ENCODE data around the gene TAOK1.
"Not testable (repeated sequence)": the region's sequence is repeated elsewhere in the genome, so short reads cannot be mapped to it uniquely, and the experiment has no call there.

Gene TAOK1

GRCh38 chr17:29445844-29446243 is 55.7 kb downstream of the TAOK1 start:
- DNase-seq (ENCODE audit: low spot score), result no peak

DNA sequence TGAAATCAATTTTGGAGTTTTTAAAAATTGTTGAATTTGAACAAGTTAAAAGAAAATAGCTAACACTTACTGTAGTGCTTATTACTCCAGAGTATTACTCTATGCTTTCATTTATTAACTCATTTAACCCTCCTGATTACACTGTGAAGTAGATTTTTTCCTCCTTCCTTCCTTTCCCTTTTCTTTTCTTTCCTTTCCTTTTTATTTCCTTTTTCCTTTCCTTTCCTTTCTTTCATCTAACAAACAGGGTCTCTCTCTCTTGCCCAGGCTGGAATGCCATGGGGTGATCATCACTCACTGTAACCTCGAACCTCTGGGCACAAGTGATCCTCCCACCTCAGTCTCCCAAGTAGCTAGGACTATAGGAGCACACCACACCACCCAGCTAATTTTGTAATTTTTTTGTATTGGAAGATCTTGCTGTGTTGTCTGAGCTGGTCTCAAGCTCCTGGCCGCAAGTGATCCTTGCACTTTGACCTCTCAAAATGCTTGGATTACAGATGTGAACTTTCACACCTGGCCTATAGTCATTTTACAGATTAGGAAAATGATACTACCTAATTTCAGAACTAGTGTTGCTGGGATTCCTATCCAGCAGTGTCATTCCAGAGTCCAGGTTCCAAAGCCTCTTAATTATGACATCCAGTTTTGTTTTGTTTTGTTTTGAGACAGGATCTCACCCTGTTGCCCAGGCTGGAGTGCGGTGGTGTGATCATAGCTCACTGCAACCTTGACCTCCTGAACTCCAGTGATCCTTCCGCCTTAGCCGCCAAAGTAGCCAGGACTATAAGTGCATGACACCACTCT is 59.9 kb downstream of the TAOK1 start:
- DNase-seq (ENCODE audit: low spot score), result no peak

DNA sequence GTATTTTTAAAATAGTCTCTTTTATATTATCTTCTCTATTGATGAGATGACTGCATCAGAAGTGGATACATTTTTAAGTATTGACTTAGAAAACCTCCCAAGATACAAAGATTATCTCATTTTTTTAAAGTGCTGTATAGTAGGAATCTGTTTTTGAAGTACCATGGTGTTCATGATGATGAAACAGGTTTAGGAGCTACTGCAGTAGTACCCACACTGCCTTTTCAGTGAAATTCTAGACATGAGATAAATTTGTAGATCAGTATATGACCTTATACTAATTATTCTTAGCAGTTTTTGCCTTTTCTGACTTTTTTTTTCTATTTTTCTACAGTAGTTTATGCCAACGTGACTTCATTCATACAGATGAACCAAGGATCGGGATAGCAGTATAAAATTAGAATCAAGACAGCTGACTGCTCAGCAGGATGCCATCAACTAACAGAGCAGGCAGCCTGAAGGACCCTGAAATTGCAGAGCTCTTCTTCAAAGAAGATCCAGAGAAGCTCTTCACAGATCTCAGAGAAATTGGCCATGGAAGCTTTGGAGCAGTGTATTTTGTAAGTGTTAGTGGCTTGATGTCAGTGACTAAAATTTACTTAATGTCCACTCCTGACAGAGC is 61.1 kb downstream of the TAOK1 start:
- no peak for DNase-seq (ENCODE audit: low spot score)

DNA sequence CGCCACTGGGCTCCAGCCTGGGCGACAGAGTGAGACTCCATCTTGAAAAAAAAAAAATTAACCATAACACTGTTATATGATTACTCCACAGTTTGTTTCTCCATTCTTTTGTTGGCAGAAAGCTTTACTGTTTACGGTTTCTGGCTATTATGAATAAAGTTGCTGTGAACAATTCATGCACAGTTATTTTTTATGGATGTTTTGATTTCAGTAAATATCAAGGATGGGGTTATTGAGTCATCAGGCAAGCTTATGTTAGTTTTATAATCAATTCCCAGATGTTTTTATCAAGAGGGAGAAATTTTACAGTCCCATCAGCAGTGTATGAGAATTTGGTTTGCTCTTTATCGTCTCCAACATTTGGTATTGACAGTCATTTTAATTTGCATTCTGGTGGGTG is 67.9 kb downstream of the TAOK1 start:
- DNase-seq (ENCODE audit: low spot score), result no peak

- no peak for DNase-seq (ENCODE audit: low spot score)
These were observed 71.5 kb downstream of the TAOK1 start for GRCh38 chr17:29461483-29462206.

GRCh38 chr17:29469276-29469675 is 79.1 kb downstream of the TAOK1 start:
- DNase-seq (ENCODE audit: low spot score), result no peak

DNA sequence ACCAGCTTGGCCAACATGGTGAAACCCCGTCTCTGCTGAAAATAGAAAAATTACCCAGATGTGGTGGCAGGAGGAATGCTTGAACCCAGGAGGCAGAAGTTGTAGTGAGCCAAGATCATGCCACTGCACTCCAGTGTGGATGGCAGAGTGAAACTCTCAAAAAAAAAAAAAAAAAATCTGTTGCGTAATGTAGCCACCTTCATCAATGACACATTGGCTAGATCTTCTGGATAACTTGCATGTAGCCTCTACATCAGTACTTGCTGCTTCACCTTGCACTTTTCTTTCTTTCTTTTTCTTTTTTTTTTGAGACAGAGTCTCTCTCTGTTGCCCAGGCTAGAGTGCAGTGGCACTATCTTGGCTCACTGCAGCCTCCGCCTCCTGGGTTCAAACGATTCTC is 83.3 kb downstream of the TAOK1 start:
- not testable (repeated sequence) for DNase-seq (ENCODE audit: low spot score)

DNA sequence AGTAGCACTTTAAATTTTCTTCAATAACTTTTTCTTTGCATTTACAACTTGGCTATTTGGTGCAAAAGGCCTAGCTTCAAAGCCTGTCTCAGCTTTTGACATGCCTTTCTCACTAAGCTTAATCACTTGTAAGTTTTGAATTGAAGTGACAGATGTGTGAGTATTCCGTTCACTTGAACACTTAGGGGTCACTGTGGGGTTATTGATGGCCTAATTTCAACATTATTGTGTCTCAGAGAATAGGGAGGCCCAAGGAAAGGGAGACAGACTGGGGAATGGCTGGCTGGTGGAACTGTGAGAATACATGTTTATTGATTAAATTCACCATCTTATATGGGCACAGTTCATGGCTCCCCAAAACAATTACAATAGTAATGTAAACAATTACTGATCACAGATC is 84.1 kb downstream of the TAOK1 start:
- no peak for DNase-seq (ENCODE audit: low spot score)

GRCh38 chr17:29475891-29476290 is 85.7 kb downstream of the TAOK1 start:
- no peak for DNase-seq (ENCODE audit: low spot score)

GRCh38 chr17:29480249-29480928 is 90.2 kb downstream of the TAOK1 start:
- not testable (repeated sequence) for DNase-seq (ENCODE audit: low spot score)

GRCh38 chr17:29483503-29483902 is 93.3 kb downstream of the TAOK1 start:
- no peak for DNase-seq (ENCODE audit: low spot score)

- no peak for DNase-seq (ENCODE audit: low spot score)
These were observed 104.8 kb downstream of the TAOK1 start for GRCh38 chr17:29495011-29495410.

GRCh38 chr17:29504711-29505110 is 114.5 kb downstream of the TAOK1 start:
- no peak for DNase-seq (ENCODE audit: low spot score)

- DNase-seq (ENCODE audit: low spot score), result no peak
These were observed 115.7 kb downstream of the TAOK1 start for GRCh38 chr17:29505836-29506235.

DNA sequence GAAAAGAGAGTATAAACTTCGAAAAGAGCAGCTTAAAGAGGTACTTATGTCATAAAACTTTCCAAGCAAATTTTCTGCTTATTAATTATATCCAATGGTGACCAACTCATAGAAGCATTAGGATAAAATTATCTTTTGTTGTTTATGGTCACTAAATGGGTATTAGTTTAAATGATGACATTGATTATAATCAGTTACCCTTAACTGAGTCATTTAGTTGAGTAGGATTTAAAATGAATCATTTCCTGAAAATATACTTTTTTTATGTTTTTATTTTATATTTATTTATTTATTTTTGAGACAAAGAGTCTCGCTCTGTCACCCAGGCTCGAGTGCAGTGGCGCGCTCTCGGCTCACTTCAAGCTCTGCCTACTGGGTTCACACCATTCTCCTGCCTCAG is 120.8 kb downstream of the TAOK1 start:
- no peak for DNase-seq (ENCODE audit: low spot score)

DNA sequence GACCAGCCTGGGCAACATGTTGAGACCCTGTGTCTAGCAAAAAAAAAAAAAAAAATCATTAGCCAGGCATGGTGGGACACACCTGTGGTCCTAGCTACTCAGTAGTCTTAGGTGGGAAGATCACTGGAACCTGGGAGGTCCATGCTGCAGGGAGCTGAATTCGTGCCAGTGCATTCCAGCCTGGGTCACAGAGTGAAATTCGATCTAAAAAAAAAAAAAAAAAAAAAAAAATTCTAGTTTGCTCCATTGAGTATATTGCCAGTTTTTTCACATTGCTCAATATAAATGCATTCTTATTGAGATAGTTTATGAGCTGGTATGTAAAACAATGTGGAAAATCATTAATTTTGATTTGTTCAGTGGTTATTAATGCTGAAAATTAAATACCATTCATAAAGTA is 124.6 kb downstream of the TAOK1 start:
- DNase-seq (ENCODE audit: low spot score), result no peak

DNA sequence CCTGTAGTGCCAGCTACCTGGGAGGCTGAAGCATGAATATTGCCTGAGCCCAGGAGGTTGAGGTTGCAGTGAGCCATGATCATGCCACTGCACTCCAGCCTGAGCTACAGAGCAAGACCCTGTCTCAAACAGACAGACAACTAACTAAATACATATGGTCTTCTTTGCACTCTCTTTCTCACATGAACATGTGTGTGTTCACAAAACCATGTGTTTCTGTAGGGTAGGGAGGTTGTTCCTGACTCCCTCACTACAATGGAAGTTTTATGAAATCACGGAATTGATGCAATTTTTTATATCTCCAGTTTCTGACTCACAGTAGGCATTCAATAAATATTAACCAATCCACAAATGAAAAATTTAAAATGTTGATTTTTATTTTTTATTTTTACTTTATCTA is 128.2 kb downstream of the TAOK1 start:
- no peak for DNase-seq (ENCODE audit: low spot score)

- no peak for DNase-seq (ENCODE audit: low spot score)
These were observed 134.5 kb downstream of the TAOK1 start for GRCh38 chr17:29524692-29525091.

DNA sequence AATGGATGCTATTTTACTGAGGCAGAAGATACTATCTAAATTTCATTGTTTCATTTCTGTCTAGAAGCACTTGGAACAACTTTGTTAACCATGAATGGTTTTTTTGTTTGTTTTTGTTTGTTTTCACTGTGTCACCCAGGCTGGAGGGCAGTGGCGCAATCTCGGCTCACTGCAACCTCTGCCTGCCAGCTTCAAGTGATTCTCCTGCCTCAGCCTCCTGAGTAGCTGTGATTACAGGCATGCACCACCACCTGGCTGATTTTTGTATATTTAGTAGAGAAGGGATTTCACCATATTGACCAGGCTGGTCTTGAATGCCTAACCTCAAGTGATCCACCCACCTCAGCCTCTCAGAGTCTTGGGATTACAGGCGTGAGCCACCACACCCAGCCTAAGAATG is 136.2 kb downstream of the TAOK1 start:
- no peak for DNase-seq (ENCODE audit: low spot score)

- no peak for DNase-seq (ENCODE audit: low spot score)
These were observed 143.8 kb downstream of the TAOK1 start for GRCh38 chr17:29533976-29534375.

DNA sequence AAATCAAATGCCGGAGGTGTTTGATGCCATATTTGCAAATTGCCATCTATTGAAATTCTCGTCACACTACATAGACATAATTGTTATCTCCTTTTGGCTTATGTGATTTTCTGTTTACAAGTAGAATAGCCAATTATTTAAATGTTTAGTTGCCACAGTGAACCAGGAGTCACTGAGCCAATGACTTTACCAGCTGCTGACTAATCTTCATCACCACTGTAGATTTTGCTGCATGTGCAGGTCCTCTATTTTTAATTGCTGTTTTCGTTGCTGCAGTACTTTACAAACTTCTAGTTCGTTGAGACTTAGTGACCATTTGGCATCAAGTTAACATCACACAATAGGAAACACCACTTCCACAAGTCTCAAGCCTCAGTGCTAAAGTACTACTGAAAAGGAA is 153.9 kb downstream of the TAOK1 start:
- DNase-seq (ENCODE audit: low spot score), result no peak

GRCh38 chr17:29546085-29546484 is 155.9 kb downstream of the TAOK1 start:
- no peak for DNase-seq (ENCODE audit: low spot score)

DNA sequence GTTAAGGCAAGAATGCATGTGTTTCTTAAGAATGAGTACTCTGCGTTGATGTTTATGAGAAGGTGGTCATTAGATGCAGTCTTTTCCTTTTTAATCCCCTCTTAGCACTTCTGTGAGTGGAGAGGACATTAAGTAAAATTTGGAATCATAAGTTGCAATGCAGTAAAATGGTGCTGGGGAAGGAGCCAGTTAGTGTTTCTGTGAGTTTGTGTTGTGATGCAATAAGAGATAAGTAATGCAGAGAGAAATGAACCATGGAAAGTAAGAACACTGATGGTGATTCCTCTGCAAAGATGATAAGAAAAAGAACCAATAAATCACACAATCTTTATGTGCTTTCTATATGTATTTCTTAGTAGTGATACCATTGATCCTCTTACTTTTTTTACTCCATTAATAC is 156.7 kb downstream of the TAOK1 start:
- no peak for DNase-seq (ENCODE audit: low spot score)

All from germinal center (tissue), 1 donor.